Breast epithelium (tissue), 3 donors: ENCODE results near the gene RRP8.

ENCODE experiments used
- POLR2A ChIP-seq: fragments of 450-650 bp; IDR thresholded peaks from one replicate; pipeline ENCODE4 v1.6.1; 2016; ENCODE audit warnings: antibody characterized with exemption, mild to moderate bottlenecking, moderate library complexity
- POLR2AphosphoS5 ChIP-seq, 3 donors: sonication (generic); formaldehyde crosslinking; IDR thresholded peaks; one replicate each; pipeline ENCODE4 v1.6.1; 2017; ENCODE audit warnings: antibody characterized with exemption in 3 of 3
- TF ChIP-seq, protein P1 (sequence below), 3 donors: fragments of 450-650 bp; IDR thresholded peaks; one replicate each; pipeline ENCODE4 v1.5.1; 2016 to 2017; ENCODE audit warnings: antibody characterized with exemption in 3 of 3, mild to moderate bottlenecking in 3 of 3, moderate library complexity in 3 of 3

DNA sequence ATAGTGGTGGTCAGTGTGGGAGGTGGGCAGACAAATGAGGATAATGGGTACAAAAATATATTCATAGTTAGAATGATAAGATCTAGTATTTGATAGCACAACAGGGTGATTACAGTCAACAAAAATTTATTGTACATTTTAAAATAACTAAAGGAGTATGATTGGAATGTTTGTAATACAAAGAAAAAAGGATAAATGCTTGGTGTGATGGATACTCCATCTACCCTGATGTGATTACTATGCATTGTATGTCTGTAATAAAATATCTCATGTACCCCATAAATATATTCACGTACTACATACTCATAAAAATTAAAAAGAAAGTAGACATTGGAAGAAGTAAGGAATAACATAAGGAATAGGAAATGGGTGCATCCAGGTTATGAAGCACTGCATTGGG, 15.4 kb downstream of the RRP8 start:
- TF ChIP-seq, protein P1, sequence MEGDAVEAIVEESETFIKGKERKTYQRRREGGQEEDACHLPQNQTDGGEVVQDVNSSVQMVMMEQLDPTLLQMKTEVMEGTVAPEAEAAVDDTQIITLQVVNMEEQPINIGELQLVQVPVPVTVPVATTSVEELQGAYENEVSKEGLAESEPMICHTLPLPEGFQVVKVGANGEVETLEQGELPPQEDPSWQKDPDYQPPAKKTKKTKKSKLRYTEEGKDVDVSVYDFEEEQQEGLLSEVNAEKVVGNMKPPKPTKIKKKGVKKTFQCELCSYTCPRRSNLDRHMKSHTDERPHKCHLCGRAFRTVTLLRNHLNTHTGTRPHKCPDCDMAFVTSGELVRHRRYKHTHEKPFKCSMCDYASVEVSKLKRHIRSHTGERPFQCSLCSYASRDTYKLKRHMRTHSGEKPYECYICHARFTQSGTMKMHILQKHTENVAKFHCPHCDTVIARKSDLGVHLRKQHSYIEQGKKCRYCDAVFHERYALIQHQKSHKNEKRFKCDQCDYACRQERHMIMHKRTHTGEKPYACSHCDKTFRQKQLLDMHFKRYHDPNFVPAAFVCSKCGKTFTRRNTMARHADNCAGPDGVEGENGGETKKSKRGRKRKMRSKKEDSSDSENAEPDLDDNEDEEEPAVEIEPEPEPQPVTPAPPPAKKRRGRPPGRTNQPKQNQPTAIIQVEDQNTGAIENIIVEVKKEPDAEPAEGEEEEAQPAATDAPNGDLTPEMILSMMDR (IDR thresholded peaks at IDR 0.05) = no peak
- TF ChIP-seq POLR2A (no peak), POLR2AphosphoS5 (IDR thresholded peaks at IDR 0.05) (no peak)
